Umbilical cord (tissue), 2 donors: ENCODE measurements around the gene TUBGCP3. TPM values are rescaled to one million over a fixed set of nuclear protein-coding genes. Genes with fewer than 3 reads are reported as not detected.

Source experiments
- DNase-seq: peaks from one replicate; pipeline ENCODE4 v3.0.0-alpha.2; 2015; ENCODE audit warnings: low spot score
- total RNA-seq: library from RNA; depleted of rRNA; stranded (reverse); fragments of >200 nt; gene quantifications from one replicate; pipeline ENCODE4 v1.2.3, GENCODE V29; 2014; ENCODE audit warnings: low replicate concordance; ENCODE audit not compliant: insufficient read depth

Gene TUBGCP3
- total RNA-seq, 1 donor from 2014 or later = 27.0 TPM

DNA sequence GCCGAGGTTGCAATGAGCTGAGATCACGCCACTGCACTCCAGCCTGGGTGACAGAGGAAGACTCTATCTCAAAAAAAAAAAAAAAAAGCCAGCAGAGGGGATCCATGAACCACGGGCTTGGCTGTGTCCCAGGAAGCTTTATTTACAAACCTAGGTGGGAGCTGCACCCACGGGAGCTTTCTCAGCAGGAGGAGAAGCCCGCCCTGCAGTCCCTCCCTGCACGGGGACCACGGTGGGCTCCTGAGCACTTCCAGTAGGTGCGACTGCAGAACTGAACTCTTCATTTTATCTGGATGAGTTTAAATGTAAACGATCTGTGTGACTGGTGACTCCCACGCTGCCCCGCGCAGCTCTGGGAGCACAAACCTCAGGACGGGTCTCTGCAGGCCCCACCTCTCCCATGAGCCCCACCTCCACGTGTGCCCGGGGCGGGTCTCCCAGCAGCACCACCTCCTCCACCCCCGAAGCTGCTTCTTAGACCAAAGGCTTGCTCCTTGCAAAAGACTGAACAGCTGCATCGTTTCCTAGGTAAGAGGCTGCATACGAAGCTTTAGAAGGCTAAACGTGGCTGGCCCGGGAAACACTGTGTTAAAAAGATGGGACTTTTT, 145.4 kb downstream of the TUBGCP3 start:
- DNase-seq = no peak

GRCh38 chr13:112441779-112442310, 146.1 kb downstream of the TUBGCP3 start:
- no peak for DNase-seq

DNA sequence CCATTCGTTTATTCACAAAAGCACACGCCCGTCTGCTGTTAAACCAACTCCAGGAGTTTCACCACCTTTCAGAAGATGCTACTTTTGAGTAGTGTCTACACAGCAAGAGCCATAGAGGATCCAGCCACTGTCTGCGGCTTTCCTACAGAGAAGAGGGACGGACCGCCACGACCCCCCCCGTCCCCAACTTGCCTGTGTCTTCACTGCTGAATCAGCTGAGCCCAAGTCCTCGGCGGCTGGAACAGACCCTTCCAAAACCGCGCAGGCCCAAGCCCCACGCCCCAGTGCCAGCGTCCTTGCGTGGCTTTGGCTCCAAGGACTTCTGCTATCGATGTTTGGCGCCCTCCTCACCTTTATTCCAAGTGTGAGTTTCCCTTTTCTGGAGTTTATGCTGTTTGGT, 146.7 kb downstream of the TUBGCP3 start:
- no peak for DNase-seq

GRCh38 chr13:112438515-112438914, 149.4 kb downstream of the TUBGCP3 start:
- no peak for DNase-seq

DNA sequence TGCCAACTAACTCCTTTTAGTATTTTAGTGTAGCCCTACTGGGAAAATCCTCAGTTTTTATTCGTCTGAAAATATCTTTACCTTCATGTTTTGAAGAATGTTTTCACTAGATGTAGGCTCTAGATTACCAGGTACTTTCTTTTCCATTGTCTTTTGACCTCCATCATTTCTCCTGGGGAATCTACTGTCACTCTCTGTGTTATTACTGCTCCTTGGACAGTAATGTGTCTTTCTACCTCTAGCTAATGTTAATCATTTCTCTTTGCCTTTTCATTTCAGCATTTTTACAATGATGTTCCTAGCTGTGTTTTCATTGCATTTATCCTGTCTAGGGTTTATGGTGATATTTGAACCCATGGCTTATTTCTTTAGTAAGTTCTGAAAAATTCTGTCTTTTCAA, 149.9 kb downstream of the TUBGCP3 start:
- DNase-seq = no peak

GRCh38 chr13:112435973-112436372, 152.0 kb downstream of the TUBGCP3 start:
- DNase-seq = no peak

Other genes starting within 250 kb of the TUBGCP3 start
- not detected for gene SPACA7, start 211.8 kb downstream of the TUBGCP3 start, total RNA-seq
- 9.4 TPM for gene ATP11A, start 101.9 kb upstream of the TUBGCP3 start, total RNA-seq